DND-41 (cell line): ENCODE measurements around the gene LRP10.

Experiments used
- EZH2 ChIP-seq: IDR thresholded peaks from 3 replicates; pipeline ENCODE4 v1.6.1; 2012; ENCODE audit warnings: borderline replicate concordance, low read depth, mild to moderate bottlenecking, moderate library complexity, low read length, inconsistent platforms; ENCODE audit not compliant: severe bottlenecking
- TF ChIP-seq, protein P1 (sequence below): IDR thresholded peaks from 2 replicates; pipeline ENCODE4 v1.5.1; 2012; ENCODE audit warnings: borderline replicate concordance, low read length, moderate library complexity, mild to moderate bottlenecking; ENCODE audit not compliant: poor library complexity, severe bottlenecking; ENCODE audit errors: extremely low read depth

DNA sequence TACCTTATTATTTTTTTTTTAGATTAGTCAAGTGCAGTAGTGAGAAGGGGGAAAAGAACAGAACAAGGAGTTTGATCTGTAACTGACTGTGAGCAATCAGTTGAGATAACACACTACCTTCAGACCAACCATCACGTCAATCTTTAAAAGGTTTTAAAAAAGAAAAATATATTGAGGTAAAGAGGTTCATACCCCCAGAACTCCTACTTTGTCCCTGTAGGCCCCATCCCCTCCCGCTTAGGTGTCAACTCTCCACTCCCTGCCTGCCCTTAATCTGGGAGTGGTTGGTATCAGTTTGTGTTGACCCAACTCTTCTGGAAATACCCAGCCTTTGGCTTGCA is 19.0 kb upstream of the LRP10 start:
- TF ChIP-seq, protein P1, sequence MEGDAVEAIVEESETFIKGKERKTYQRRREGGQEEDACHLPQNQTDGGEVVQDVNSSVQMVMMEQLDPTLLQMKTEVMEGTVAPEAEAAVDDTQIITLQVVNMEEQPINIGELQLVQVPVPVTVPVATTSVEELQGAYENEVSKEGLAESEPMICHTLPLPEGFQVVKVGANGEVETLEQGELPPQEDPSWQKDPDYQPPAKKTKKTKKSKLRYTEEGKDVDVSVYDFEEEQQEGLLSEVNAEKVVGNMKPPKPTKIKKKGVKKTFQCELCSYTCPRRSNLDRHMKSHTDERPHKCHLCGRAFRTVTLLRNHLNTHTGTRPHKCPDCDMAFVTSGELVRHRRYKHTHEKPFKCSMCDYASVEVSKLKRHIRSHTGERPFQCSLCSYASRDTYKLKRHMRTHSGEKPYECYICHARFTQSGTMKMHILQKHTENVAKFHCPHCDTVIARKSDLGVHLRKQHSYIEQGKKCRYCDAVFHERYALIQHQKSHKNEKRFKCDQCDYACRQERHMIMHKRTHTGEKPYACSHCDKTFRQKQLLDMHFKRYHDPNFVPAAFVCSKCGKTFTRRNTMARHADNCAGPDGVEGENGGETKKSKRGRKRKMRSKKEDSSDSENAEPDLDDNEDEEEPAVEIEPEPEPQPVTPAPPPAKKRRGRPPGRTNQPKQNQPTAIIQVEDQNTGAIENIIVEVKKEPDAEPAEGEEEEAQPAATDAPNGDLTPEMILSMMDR = no peak
- TF ChIP-seq EZH2 = no peak
